ENCODE data around the gene FFAR4. TPM values are rescaled to one million over a fixed set of nuclear protein-coding genes. Genes with fewer than 3 reads are reported as not detected.

Gene FFAR4
- total and polyA plus RNA-seq, 12 donors: 0.20 to 1.4 (median 0.65) TPM; not detected in 2

DNA sequence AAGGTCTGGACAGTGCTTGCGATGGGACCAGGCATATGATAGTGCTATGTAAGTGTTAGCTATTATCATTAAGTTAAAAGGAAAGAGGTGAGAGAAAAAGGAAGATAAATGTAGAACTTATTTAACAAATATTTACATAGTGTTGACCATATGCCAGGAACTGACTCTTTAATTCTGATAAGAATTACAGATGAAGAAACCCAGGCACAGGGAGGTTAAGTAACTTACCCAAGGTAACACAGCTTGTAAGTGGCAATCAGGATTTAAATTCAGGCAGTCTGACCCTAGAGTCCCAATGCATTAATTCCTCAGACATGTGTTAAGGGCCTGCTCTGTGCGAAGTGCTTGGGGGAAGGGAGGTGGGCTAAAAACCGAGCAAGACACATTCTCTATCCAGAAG, 11.1 kb downstream of the FFAR4 start:
- Histone ChIP-seq H3K27me3 (no peaks in the 10 kb centered on the region), H3K27ac (no peak overlapping the region), H3K36me3 (replicated peaks in 1 of 2) (no peaks in the 10 kb centered on the region), H3K9me3 (replicated peaks in 1 of 3) (no peaks in the 10 kb centered on the region), H3K4me3 (no peak overlapping the region), H3K4me1 (replicated peaks in 1 of 2) (no peaks in the 10 kb centered on the region)
- 85 to 89% (median 88%) methylated on average over 3 of the region's 3 CpGs for WGBS, 4 donors
- no peak for TF ChIP-seq POLR2A (IDR thresholded peaks at IDR 0.05)
- TF ChIP-seq, protein P1, sequence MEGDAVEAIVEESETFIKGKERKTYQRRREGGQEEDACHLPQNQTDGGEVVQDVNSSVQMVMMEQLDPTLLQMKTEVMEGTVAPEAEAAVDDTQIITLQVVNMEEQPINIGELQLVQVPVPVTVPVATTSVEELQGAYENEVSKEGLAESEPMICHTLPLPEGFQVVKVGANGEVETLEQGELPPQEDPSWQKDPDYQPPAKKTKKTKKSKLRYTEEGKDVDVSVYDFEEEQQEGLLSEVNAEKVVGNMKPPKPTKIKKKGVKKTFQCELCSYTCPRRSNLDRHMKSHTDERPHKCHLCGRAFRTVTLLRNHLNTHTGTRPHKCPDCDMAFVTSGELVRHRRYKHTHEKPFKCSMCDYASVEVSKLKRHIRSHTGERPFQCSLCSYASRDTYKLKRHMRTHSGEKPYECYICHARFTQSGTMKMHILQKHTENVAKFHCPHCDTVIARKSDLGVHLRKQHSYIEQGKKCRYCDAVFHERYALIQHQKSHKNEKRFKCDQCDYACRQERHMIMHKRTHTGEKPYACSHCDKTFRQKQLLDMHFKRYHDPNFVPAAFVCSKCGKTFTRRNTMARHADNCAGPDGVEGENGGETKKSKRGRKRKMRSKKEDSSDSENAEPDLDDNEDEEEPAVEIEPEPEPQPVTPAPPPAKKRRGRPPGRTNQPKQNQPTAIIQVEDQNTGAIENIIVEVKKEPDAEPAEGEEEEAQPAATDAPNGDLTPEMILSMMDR (IDR thresholded peaks at IDR 0.05): no peak
- intact Hi-C loops (cut with DNase I): no loop called here
- no peak for DNase-seq

DNA sequence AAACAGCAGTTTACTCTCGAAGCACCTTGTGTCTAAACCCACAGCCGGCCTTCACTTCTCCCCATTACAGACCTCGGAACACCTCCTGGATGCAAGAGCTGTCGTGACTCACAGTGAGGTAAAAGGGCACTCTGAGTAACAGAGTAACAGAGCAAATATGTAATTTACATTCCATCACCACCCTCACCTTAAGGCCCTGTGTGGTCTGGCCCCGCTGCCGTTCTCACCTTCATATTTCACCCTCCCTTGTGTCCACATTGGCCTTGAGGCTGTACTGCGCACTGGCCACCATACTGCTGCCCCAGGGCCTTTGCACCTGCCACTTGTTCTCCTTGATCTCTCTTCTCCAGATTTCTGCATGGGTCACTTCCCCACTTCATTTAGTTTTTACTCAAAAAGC, 12.6 kb downstream of the FFAR4 start:
- TF ChIP-seq, protein P1 (IDR thresholded peaks at IDR 0.05): no peak
- TF ChIP-seq POLR2A (IDR thresholded peaks at IDR 0.05): no peak
- WGBS, 4 donors: 76 to 84% (median 80%) methylated on average over 7 of the region's 7 CpGs
- Histone ChIP-seq H3K27me3 (no peaks in the 10 kb centered on the region), H3K36me3 (replicated peaks in 1 of 2) (no peaks in the 10 kb centered on the region), H3K4me3 (no peak overlapping the region), H3K4me1 (replicated peaks in 1 of 2) (no peaks in the 10 kb centered on the region), H3K9me3 (replicated peaks in 1 of 3) (no peaks in the 10 kb centered on the region), H3K27ac (no peak overlapping the region)
- intact Hi-C loops (cut with DNase I): no loop called here
- DNase-seq: no peak

DNA sequence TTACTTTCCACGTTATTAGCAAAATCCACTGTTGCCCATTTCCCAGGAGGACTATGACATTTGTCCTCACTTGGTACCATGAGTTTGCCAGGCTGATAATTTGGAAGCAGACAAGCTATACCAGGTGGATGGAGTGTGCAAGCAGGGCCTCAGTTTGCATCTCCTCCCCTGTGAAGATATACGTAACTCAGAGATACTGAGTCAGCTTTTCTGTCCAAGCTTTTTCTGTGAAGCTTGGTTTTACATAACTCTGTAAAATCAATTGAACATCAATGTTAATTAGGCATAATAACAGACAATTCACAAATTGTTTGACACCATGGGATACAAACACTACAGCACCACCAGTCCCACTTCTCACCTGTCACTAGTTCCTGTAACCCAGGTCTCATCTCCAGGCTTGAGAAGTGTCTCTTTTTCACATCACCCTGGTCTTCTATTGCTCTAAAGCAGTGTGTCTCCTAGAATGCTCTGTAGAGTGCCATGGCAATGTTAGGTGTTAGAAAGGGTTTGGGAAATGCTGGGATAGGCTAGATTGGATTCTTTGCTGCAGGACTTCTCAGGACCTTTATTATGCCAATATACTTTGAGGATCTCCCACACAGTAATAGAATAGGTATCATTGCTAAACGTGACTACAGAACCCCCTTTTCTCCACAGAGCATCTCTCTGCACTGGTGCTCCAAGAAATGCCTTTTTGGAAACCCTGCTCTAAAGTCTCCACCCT, 13.7 kb downstream of the FFAR4 start:
- H3K36me3 ChIP-seq (replicated peaks in 1 of 2): no peaks in the 10 kb centered on the region
- no peaks in the 10 kb centered on the region for H3K4me1 ChIP-seq (replicated peaks in 1 of 2)
- H3K27ac ChIP-seq: no peak overlapping the region
- intact Hi-C loops (cut with DNase I): no loop called here
- H3K9me3 ChIP-seq (replicated peaks in 1 of 3): no peaks in the 10 kb centered on the region
- WGBS, 4 donors: 75 to 83% (median 80%) methylated on average over 3 of the region's 3 CpGs
- H3K4me3 ChIP-seq: no peak overlapping the region
- TF ChIP-seq POLR2A (IDR thresholded peaks at IDR 0.05): no peak
- TF ChIP-seq, protein P1 (IDR thresholded peaks at IDR 0.05): no peak
- H3K27me3 ChIP-seq: no peaks in the 10 kb centered on the region
- DNase-seq: no peak

DNA sequence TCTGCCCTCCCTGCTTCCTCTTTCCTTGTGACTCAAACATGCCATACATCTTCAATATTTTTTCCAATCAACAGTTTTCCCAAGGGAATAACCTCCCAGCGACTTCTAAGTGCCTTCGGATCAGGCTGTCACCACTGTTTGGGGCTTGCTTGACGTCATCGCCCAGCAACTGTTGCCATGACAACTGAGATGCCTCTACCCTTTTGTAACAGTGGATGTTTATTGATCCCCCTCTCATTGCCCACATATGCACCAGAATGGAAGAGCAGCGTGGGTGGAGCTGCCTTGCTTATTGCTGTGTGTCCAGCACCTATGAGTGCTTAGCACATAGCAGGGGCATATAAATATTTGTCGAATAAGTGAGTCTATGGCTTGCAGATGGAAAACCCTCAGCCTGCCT, 14.4 kb downstream of the FFAR4 start:
- no peak for TF ChIP-seq POLR2A (IDR thresholded peaks at IDR 0.05)
- TF ChIP-seq, protein P1 (IDR thresholded peaks at IDR 0.05): no peak
- Histone ChIP-seq H3K27me3 (no peaks in the 10 kb centered on the region), H3K4me3 (no peak overlapping the region), H3K4me1 (replicated peaks in 1 of 2) (no peaks in the 10 kb centered on the region), H3K36me3 (replicated peaks in 1 of 2) (no peaks in the 10 kb centered on the region), H3K9me3 (replicated peaks in 1 of 3) (no peaks in the 10 kb centered on the region), H3K27ac (no peak overlapping the region)
- intact Hi-C loops (cut with DNase I): no loop called here
- no peak for DNase-seq
- WGBS, 4 donors: 35 to 45% (median 42%) methylated on average over 6 of the region's 6 CpGs

Measured in adrenal gland (tissue), 12 donors.